ENCODE results near the gene ARHGAP4. TPM values are rescaled to one million over a fixed set of nuclear protein-coding genes. Genes with fewer than 3 reads are reported as not detected.

Gene ARHGAP4
- total RNA-seq, 2 experiments from 2014 or later = 456 to 463 TPM

- H3K27ac Mint-ChIP-seq = peak overlapping the region; percentile 98
- H3K36me3 Mint-ChIP-seq (ENCODE audit: low read depth) = peaks cover 32% of the 10 kb centered on the region
- ChIA-PET POLR2A (interaction anchor here (0.7 to 6.6 kb wide), 24 partner anchors 11 to 577 kb away, joined by 3 to 163 read pairs (median 4); partner anchors contain the start of genes ARHGAP4, EMD, G6PD and IDH3G), CTCF (interaction anchor here (1.5 to 2.0 kb wide), 3 partner anchors 11 to 24 kb away, joined by 3 to 7 read pairs (median 5); no protein-coding TSS in a partner anchor)
- H3K9me3 Mint-ChIP-seq = no peaks in the 10 kb centered on the region
- H3K4me3 Mint-ChIP-seq = peak overlapping the region; percentile 100
- Histone ChIP-seq H3K36me3 (ENCODE audit: insufficient read depth, low read length) (no peaks in the 10 kb centered on the region), H3K4me3 (ENCODE audit: low read length) (peak overlapping the region; percentile 96), H3K4me1 (ENCODE audit: insufficient read depth, low read length) (peaks cover 66% of the 10 kb centered on the region), H3K27me3 (ENCODE audit: control insufficient read depth in 1 of 2, insufficient read depth in 2 of 2, low read length in 2 of 2) (no peaks in the 10 kb centered on the region), H3K27ac (ENCODE audit: low read depth in 1 of 2, low read length in 2 of 2) (peak overlapping the region; percentile 98 to 99), H3K9me3 (ENCODE audit: control insufficient read depth in 1 of 2, insufficient read depth in 1 of 2, low read length in 2 of 2) (no peaks in the 10 kb centered on the region)
- TF ChIP-seq CTCF (IDR thresholded peaks at IDR 0.05) = no peak
- peak; percentile 8 for ATAC-seq (ENCODE audit: poor library complexity)
- H3K4me1 Mint-ChIP-seq (ENCODE audit: low read depth) = peaks cover 49% of the 10 kb centered on the region
- intact Hi-C loops (cut with DNase I, micrococcal nuclease) = loop anchor here in 1 of 2 experiments (2.0 kb wide), 1 partner anchor 400 kb away; no protein-coding TSS in a partner anchor
- H3K27me3 Mint-ChIP-seq = no peaks in the 10 kb centered on the region
- peak in 5 of 14 experiments; percentile 21 to 68 (median 48) for DNase-seq
Measured at GRCh38 chrX:153970357-153971123, 44.5 kb upstream of the ARHGAP4 start.

GRCh38 chrX:153969904-153970356, 43.9 kb upstream of the ARHGAP4 start:
- ATAC-seq (ENCODE audit: poor library complexity) (no peak), DNase-seq (peak in 2 of 14 experiments; percentile 29 to 50)
- H3K9me3 ChIP-seq (ENCODE audit: control insufficient read depth in 1 of 2, insufficient read depth in 1 of 2, low read length in 2 of 2) = no peaks in the 10 kb centered on the region
- H3K4me1 ChIP-seq (ENCODE audit: insufficient read depth, low read length) = peaks cover 68% of the 10 kb centered on the region
- Mint-ChIP-seq H3K9me3 (no peaks in the 10 kb centered on the region), H3K4me1 (ENCODE audit: low read depth) (peaks cover 47% of the 10 kb centered on the region), H3K4me3 (peak overlapping the region; percentile 96), H3K27me3 (no peaks in the 10 kb centered on the region), H3K36me3 (ENCODE audit: low read depth) (peaks cover 32% of the 10 kb centered on the region), H3K27ac (peak overlapping the region; percentile 98)
- ChIA-PET POLR2A (interaction anchor here (1.1 to 6.6 kb wide), 6 partner anchors 11 to 578 kb away, joined by 3 to 163 read pairs (median 8); partner anchors contain the start of genes ARHGAP4, IDH3G, IKBKG and SSR4), CTCF (interaction anchor here (1.7 to 2.0 kb wide), 2 partner anchors 11 to 23 kb away, joined by 5 to 7 read pairs; no protein-coding TSS in a partner anchor)
- intact Hi-C loops (cut with DNase I, micrococcal nuclease) = loop anchor here (2.0 to 5.0 kb wide), 4 partner anchors 15 to 401 kb away; partner anchors contain the start of gene MECP2 (in 1 of the 2)
- TF ChIP-seq CTCF (IDR thresholded peaks at IDR 0.05) = no peak
- no peaks in the 10 kb centered on the region for H3K36me3 ChIP-seq (ENCODE audit: insufficient read depth, low read length)
- H3K27ac ChIP-seq (ENCODE audit: low read depth in 1 of 2, low read length in 2 of 2) = peak overlapping the region; percentile 41 to 48
- H3K4me3 ChIP-seq (ENCODE audit: low read length) = peak overlapping the region; percentile 96
- H3K27me3 ChIP-seq (ENCODE audit: control insufficient read depth in 1 of 2, insufficient read depth in 2 of 2, low read length in 2 of 2) = no peaks in the 10 kb centered on the region

- peaks cover 68% of the 10 kb centered on the region for H3K4me1 ChIP-seq (ENCODE audit: insufficient read depth, low read length)
- Mint-ChIP-seq H3K9me3 (no peaks in the 10 kb centered on the region), H3K27me3 (no peaks in the 10 kb centered on the region), H3K4me1 (ENCODE audit: low read depth) (peaks cover 41% of the 10 kb centered on the region), H3K27ac (peak overlapping the region; percentile 98), H3K4me3 (peak overlapping the region; percentile 96), H3K36me3 (ENCODE audit: low read depth) (peaks cover 32% of the 10 kb centered on the region)
- H3K27me3 ChIP-seq (ENCODE audit: control insufficient read depth in 1 of 2, insufficient read depth in 2 of 2, low read length in 2 of 2) = no peaks in the 10 kb centered on the region
- DNase-seq = peak in 2 of 14 experiments; percentile 24 to 40
- ChIA-PET CTCF (interaction anchor here (0.8 to 2.0 kb wide), 5 partner anchors 12 to 48 kb away, joined by 3 to 7 read pairs (median 5); no protein-coding TSS in a partner anchor), POLR2A (interaction anchor here (0.9 to 6.6 kb wide), 5 partner anchors 17 to 578 kb away, joined by 3 to 163 read pairs (median 4); partner anchors contain the start of genes ARHGAP4 and IKBKG)
- H3K9me3 ChIP-seq (ENCODE audit: control insufficient read depth in 1 of 2, insufficient read depth in 1 of 2, low read length in 2 of 2) = no peaks in the 10 kb centered on the region
- intact Hi-C loops (cut with DNase I, micrococcal nuclease) = loop anchor here (2.0 to 5.0 kb wide), 3 partner anchors 15 to 128 kb away; partner anchors contain the start of gene MECP2 (in 1 of the 2)
- H3K36me3 ChIP-seq (ENCODE audit: insufficient read depth, low read length) = peaks cover 2% of the 10 kb centered on the region
- TF ChIP-seq CTCF (IDR thresholded peaks at IDR 0.05) = no peak
- H3K27ac ChIP-seq (ENCODE audit: low read depth in 1 of 2, low read length in 2 of 2) = peak overlapping the region; percentile 41 to 48
- H3K4me3 ChIP-seq (ENCODE audit: low read length) = peak overlapping the region; percentile 96
- no peak for ATAC-seq (ENCODE audit: poor library complexity)
Measured at GRCh38 chrX:153969125-153969903, 43.2 kb upstream of the ARHGAP4 start.

Measured in CD4-positive, alpha-beta T cell (primary cell).